GM18519 (cell line): ENCODE measurements around the gene FAM167B.
"Not testable (repeated sequence)": the region's sequence is repeated elsewhere in the genome, so short reads cannot be mapped to it uniquely, and the experiment has no call there.

ENCODE experiments used
- ATAC-seq: cut with Tn5 transposase; IDR thresholded peaks from one replicate; pipeline ENCODE4 v1.9.1; 2021; ENCODE audit warnings: mild to moderate bottlenecking, moderate library complexity; ENCODE audit not compliant: unreplicated experiment, low FRiP score

The FAM167B gene

GRCh38 chr1:32255072-32256071 is 8.3 kb downstream of the FAM167B start:
- no peak for ATAC-seq

GRCh38 chr1:32256473-32257226 is 9.6 kb downstream of the FAM167B start:
- ATAC-seq: no peak

DNA sequence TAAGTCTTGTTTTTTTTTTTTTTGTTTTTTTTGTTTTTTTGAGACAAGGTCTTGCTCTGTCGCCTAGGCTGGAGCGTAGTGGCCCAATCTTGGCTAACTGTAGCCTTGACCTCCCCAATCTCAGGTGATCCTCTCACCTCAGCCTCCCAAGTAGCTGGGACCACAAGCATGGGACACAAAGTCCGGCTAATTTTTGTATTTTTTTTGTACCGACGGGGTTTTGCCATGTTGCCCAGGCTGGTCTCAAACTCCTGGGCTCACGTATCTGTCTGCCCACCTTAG is 10.1 kb downstream of the FAM167B start:
- ATAC-seq: no peak

GRCh38 chr1:32263236-32263593 is 16.2 kb downstream of the FAM167B start:
- ATAC-seq: not testable (repeated sequence)

GRCh38 chr1:32263744-32264143 is 16.7 kb downstream of the FAM167B start:
- ATAC-seq: no peak

GRCh38 chr1:32265846-32266245 is 18.8 kb downstream of the FAM167B start:
- ATAC-seq: no peak

- ATAC-seq: no peak
These were observed 20.0 kb downstream of the FAM167B start for GRCh38 chr1:32266921-32267591.

- ATAC-seq: no peak
These were observed 22.7 kb downstream of the FAM167B start for GRCh38 chr1:32269744-32270143.

- no peak for ATAC-seq
These were observed 25.8 kb downstream of the FAM167B start for GRCh38 chr1:32272557-32273390.

GRCh38 chr1:32273391-32274208 is 26.6 kb downstream of the FAM167B start:
- ATAC-seq: no peak

- no peak for ATAC-seq
These were observed 27.8 kb downstream of the FAM167B start for GRCh38 chr1:32274646-32275340.

DNA sequence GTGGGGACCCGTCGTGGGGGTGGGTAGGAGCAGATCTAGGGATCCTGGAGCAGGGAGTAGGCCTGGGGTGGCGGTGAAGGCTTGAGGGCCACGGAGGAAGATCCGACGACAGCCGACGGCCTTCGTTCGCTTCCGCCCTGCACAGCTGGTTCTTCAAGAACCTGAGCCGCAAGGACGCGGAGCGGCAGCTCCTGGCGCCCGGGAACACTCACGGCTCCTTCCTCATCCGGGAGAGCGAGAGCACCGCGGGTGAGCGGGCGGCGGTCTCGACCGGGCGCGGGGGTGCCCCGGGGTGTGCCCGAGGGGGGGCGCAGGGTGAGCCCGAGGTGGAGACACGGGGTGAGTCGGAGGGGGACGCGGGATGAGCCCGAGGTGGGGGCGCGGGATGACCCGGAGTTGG is 28.4 kb downstream of the FAM167B start:
- ATAC-seq: no peak

DNA sequence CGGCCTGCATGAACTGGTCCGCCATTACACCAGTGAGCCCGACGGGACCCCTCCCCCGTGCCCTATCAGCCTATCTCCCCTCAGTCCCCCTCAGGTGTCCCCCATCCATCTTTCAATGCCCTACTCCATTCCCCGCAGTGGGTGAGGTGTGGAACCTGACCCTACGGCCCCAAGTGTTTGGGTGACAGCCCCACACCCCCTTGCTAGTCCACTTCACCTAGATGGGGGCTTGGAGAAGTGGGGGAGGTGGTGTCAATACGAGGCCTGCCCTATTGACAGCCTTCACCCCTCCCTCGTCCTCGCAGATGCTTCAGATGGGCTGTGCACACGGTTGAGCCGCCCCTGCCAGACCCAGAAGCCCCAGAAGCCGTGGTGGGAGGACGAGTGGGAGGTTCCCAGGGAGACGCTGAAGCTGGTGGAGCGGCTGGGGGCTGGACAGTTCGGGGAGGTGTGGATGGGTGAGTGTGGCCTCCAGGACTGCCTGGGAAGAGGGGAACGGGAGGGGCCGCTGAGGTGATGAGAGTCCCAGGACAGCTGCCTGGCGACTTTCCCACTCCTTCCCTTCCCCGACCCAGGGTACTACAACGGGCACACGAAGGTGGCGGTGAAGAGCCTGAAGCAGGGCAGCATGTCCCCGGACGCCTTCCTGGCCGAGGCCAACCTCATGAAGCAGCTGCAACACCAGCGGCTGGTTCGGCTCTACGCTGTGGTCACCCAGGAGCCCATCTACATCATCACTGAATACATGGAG is 29.2 kb downstream of the FAM167B start:
- no peak for ATAC-seq

DNA sequence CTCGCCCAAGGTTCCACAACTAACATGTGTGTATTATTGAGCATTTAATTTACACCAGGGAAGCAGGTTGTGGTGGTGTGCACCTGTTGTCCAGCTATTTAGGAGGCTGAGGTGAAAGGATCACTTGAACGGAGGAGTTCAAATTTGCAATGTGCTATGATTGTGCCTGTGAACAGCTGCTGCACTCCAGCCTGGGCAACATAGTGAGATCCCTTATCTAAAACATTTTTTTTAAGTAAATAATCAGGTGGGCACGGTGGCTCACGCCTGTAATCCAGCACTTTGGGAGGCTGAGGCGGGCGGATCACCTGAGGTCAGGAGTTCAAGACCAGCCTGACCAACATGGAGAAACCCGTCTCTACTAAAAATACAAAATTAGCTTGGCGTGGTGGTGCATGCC is 37.8 kb downstream of the FAM167B start:
- ATAC-seq: not testable (repeated sequence)

DNA sequence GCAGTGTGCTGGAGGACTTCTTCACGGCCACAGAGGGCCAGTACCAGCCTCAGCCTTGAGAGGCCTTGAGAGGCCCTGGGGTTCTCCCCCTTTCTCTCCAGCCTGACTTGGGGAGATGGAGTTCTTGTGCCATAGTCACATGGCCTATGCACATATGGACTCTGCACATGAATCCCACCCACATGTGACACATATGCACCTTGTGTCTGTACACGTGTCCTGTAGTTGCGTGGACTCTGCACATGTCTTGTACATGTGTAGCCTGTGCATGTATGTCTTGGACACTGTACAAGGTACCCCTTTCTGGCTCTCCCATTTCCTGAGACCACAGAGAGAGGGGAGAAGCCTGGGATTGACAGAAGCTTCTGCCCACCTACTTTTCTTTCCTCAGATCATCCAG is 38.6 kb downstream of the FAM167B start:
- ATAC-seq: no peak

GRCh38 chr1:32286763-32287162 is 39.7 kb downstream of the FAM167B start:
- ATAC-seq: no peak

DNA sequence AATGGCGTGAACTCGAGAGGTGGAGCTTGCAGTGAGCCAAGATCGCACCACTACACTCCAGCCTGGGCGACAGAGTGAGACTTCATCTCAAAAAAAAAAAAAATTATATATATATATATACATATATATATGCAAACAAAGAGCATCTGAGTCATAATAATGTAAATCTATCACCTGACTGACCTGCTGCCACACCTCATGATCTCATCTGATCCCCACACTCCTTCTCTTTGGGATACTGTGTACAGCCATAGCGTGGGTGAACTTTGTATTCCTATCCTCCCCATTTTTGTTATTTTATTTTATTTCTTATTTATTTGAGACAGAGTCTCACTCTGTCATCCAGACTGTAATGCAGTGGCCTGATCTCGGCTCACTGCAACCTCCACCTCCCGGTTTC is 42.2 kb downstream of the FAM167B start:
- no peak for ATAC-seq

DNA sequence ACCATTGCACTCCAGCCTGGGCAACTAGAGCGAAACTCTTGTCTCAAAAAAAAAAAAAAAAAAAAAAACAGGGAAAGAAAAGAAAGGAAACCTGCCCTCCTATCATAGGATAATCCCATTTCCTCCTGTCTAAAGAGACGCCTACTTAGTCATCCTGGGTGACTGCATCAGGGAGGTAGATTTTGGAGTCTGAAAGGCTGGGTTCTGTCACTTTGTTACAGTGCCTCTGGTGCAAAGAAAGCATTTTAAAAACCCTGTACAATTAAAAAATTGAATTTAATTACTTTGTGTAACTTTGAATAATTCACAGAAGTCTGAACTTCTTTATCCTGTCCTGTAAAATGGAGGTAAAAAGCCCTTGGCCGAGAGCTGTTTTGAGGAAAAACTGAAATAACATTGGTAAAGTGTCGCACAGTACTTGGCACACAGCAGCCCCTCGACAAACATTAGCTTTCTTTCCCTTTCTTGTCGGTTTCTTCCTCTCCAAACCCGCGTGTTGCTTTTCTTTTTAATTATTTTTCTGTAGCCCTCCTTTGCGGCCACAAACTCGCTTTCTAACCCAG is 44.2 kb downstream of the FAM167B start:
- ATAC-seq: no peak
